GM12891 (cell line): ENCODE data around the gene STXBP6.

Source experiments
- DNase-seq: peaks from one replicate; pipeline ENCODE4 v3.0.0; 2011; ENCODE audit warnings: low spot score; ENCODE audit not compliant: insufficient read length
- FAIRE-seq: peaks from 2 replicates; lab custom pipeline; 2011; peaks lifted over from hg19 to GRCh38; lab: Jason Lieb, UNC
- PAX5 ChIP-seq: IDR thresholded peaks from 2 replicates; pipeline ENCODE4 v1.6.1; 2011; ENCODE audit warnings: low read length, moderate library complexity, mild to moderate bottlenecking; ENCODE audit not compliant: insufficient read depth, severe bottlenecking
- POLR2A ChIP-seq: IDR thresholded peaks from 2 replicates; pipeline ENCODE4 v1.6.1; 2011; ENCODE audit warnings: low read depth, low read length, control low read depth
- POLR2AphosphoS5 ChIP-seq: IDR thresholded peaks from 2 replicates; pipeline ENCODE4 v1.6.1; 2011; ENCODE audit warnings: low read depth, low read length, control low read depth
- POU2F2 ChIP-seq: IDR thresholded peaks from 2 replicates; pipeline ENCODE4 v1.6.1; 2011; ENCODE audit warnings: low read depth, mild to moderate bottlenecking, control low read depth, low read length, moderate library complexity
- SPI1 ChIP-seq: IDR thresholded peaks from 2 replicates; pipeline ENCODE4 v1.6.1; 2011; ENCODE audit warnings: low read depth, low read length, control low read depth
- TAF1 ChIP-seq: IDR thresholded peaks from 2 replicates; pipeline ENCODE4 v1.6.1; 2011; ENCODE audit warnings: low read depth, low read length, control low read depth

The STXBP6 gene

DNA sequence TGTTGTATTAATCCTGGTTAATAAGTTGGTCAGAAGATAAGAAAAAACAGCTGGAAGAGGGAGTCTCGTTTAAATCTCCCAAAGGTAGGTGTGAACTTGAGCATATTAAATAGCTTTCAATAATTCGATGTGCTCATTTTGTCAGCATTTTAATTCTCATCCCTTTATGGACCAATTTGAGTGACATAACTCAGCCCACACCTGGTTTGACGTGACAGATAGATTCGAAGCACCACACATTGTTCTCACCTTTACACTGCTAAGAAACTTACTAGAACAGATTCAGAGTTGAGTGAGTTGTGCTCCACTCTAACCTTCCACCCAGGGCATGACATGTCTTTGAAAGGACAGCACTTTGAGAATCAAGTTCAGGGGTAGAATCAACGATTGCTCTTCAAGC is 254.5 kb downstream of the STXBP6 start:
- no peak for TF ChIP-seq POLR2AphosphoS5
- no peak for TF ChIP-seq TAF1
- TF ChIP-seq PAX5, result no peak
- TF ChIP-seq POU2F2, result no peak
- no peak for TF ChIP-seq SPI1
- TF ChIP-seq POLR2A, result no peak

DNA sequence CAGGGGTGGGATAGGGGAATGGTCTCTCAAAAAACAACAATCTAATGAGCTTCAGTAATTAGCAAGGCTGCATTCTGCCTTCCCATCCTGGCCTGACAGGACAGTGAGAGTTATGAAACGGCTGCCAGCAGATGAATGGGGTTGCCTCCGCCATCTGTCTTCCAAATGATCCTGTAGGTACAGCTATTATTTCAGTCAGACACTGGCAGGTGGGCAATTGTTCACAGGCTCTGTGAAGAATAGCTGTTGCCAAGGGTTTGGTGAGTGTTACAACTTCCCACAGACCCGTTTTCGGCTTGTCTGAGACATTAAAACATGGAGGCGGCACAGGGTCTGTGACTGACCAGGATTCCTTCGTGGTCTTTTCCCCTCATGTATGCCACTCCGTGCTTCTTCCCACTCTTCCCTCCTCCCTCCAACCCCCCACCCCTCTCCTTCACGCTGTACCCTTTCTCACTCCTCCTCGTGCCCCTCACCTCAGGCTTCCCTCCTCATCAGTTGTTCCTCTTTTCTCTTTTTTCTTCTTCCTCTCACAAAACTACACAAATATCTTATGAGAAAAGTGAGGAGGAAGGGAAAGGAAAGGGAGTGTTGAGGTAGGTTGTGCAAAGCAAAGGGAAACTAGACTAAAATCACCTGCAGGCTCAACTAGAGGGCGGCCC is 255.2 kb downstream of the STXBP6 start:
- FAIRE-seq (no peak), DNase-seq (no peak)
- TF ChIP-seq TAF1, result no peak
- TF ChIP-seq PAX5, result no peak
- no peak for TF ChIP-seq POU2F2
- TF ChIP-seq POLR2AphosphoS5, result no peak
- TF ChIP-seq POLR2A, result no peak
- TF ChIP-seq SPI1, result no peak

More for the DNA sequence above, 254.5 kb downstream of the STXBP6 start:
- FAIRE-seq (no peak), DNase-seq (no peak)

DNA sequence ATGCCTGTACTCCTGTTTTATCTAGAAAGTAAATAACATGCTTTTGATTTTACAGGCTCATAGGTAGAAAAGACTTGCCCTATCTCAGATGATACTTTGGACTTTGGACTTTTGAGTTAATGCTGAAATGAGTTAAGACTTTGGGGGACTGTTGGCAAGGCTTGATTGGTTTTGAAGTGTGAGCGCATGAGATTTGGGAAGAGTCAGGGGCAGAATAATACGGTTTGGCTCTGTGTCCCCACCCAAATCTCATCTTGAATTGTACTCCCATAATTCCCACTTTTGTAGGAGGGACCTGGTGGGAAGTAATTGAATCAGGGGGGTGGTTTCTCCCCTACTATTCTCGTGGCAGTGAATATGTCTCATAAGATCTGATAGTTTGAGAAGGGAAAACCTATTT is 259.8 kb downstream of the STXBP6 start:
- no peak for FAIRE-seq
- no peak for DNase-seq
- TF ChIP-seq PAX5 (no peak), POLR2AphosphoS5 (no peak), POU2F2 (no peak), TAF1 (no peak), POLR2A (no peak), SPI1 (no peak)

DNA sequence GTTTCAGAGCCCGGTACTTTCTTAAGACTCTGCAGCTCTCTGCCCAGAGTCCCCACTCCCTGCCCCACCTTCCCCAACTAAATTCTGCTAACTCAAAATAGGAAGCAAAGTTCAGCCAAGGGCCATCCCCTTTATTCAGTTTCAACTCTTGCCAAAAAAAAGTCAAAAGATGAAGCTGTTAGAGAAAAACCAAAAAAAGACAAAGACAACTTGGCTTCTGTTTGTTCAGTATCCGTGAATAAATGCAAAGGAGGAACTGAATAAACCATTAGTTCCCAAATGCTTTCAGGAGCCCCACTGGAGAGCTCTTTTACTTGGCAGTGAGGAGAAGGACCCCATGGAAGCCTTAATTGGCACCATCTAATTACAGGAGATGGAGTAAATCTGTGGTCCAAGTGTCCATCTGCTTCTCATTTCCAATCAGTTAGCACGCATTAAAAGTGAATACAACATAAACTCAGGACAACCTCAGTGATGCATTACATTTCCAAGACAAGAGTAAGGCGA is 260.5 kb downstream of the STXBP6 start:
- FAIRE-seq (no peak), DNase-seq (no peak)
- no peak for TF ChIP-seq POLR2AphosphoS5
- no peak for TF ChIP-seq SPI1
- no peak for TF ChIP-seq TAF1
- TF ChIP-seq POLR2A, result no peak
- TF ChIP-seq PAX5, result no peak
- no peak for TF ChIP-seq POU2F2

DNA sequence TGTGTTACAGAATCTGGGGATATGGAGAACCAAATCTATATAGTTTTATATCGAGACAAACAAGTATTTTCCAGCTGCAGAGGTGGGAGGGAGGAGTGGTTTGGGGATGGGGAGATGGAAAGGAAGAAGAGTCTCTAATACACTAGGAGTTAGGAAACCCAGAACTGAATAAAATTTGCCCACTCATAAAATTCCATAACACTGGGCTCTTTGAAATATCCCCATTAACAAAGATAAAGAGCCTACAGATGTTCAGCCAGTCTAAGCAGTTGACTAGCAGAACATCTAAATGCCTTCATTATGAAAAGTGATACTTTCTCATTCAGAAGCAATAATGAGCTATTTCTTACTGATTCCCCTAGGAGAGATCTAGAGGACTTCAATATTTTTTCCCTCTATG is 264.2 kb downstream of the STXBP6 start:
- no peak for TF ChIP-seq SPI1
- TF ChIP-seq PAX5, result no peak
- TF ChIP-seq POLR2AphosphoS5, result no peak
- no peak for TF ChIP-seq POU2F2
- TF ChIP-seq TAF1, result no peak
- TF ChIP-seq POLR2A, result no peak
- FAIRE-seq, result no peak

DNA sequence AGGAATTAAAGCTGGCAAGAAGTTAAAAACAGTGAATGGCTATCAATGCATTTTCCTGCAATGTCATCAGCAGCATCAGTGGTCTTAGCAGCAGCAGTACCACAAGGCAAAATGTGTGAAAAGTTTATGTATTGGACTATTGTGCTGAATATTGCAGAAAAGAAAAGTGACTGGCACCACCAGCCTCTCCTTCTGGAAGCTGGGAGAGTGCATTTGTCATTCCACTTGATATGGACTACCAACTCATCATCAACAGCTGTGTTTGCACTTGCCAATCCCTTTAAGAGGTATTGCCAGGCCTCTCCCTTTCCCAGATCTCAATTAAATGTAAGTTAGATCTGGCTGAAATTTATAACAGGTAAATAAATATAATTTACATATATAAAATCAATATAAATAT is 265.0 kb downstream of the STXBP6 start:
- DNase-seq (no peak), FAIRE-seq (no peak)
- TF ChIP-seq PAX5 (no peak), SPI1 (no peak), TAF1 (no peak), POU2F2 (no peak), POLR2AphosphoS5 (no peak), POLR2A (no peak)

More for the DNA sequence above, 264.2 kb downstream of the STXBP6 start:
- no peak for DNase-seq

DNA sequence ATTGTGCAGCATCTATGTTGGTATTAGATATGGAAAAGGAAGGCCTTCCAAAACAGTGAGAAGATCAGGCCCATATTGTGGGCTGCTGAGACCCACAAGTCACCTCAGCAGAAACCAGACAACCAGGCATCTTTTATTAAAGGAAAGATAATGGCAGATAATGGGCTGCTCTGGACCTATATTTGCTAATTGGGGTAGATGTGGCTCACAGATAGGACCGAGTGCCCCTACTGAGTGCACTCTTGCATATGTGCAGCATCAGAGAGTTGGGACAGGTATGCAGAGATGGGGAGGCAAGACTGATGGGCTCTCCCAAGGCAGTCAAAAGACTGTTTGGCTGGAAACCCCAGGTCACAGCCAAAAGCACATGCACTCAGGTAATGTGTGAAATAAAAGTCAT is 266.2 kb downstream of the STXBP6 start:
- TF ChIP-seq TAF1 (no peak), POLR2A (no peak), SPI1 (no peak), POLR2AphosphoS5 (no peak), PAX5 (no peak), POU2F2 (no peak)
- DNase-seq (no peak), FAIRE-seq (no peak)

DNA sequence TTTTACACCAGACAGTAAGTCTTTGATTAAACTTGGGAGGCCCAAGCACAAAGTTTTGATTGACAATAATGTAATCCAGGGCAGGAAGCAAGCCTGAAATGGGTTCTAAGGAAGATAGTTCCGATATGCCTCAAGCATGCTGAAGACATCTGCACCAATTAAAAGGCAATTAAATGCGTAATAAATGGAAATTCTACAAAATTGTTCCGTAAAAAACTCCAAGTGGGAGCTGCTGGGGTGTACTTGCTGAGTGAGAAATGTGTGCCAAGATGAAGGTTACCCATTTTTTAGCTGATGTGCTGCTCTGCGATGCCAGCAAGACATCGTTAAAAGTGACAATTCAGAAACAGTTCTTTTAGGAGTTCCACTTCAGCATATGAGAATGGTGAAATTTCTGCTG is 269.7 kb downstream of the STXBP6 start:
- DNase-seq, result no peak
- no peak for FAIRE-seq
- no peak for TF ChIP-seq POLR2A

DNA sequence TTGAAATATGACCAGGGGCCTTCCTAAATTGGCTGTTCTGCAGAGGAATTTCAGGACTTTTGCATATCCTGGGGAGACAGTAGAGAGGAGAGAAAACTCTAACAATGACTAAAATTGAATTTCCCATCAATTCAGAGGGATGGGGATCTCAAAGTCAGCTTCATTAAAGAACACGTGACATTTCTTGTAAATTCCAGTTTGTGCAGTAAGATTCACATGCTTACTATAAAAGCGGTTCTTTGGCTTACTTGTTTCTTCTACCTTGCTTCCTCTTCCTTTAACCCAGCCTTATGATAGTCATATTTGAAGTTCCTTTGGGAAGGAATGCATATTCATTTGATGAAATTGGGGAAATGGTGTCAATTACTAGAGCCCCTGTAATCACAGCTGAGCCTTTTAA is 272.3 kb downstream of the STXBP6 start:
- FAIRE-seq (no peak), DNase-seq (no peak)
- TF ChIP-seq PAX5, result no peak
- TF ChIP-seq POU2F2, result no peak

DNA sequence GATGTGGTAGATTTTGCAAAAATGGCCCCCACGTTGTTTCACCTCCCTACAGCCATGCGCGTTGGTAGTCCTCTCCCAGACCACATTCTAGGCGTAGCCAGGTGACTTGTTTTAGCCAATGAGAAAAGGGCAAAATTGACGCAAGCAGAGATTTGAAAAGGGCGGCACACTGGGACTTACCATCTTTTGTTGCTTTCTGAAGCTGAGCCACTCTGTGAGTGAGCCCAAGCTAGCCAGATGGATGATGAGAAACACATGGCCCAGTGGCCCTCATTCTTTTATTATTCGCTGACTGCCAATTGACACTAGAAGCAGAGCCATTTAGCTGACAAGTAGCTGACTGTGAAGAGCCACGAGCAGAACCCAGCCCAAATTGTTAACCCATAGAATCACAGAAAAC is 274.0 kb downstream of the STXBP6 start:
- no peak for FAIRE-seq
- TF ChIP-seq POU2F2 (no peak), POLR2A (no peak), SPI1 (no peak), PAX5 (no peak), POLR2AphosphoS5 (no peak), TAF1 (no peak)
- DNase-seq, result no peak
